ELR (cell line): ENCODE results near the gene INSIG2.
A peak's percentile ranks its signal among the peaks of the same experiment; 100 is the strongest.

ENCODE experiments used
- DNase-seq: peaks from one replicate; pipeline ENCODE4 v3.0.0-alpha.2; 2015; ENCODE audit warnings: low read depth

Gene INSIG2

DNA sequence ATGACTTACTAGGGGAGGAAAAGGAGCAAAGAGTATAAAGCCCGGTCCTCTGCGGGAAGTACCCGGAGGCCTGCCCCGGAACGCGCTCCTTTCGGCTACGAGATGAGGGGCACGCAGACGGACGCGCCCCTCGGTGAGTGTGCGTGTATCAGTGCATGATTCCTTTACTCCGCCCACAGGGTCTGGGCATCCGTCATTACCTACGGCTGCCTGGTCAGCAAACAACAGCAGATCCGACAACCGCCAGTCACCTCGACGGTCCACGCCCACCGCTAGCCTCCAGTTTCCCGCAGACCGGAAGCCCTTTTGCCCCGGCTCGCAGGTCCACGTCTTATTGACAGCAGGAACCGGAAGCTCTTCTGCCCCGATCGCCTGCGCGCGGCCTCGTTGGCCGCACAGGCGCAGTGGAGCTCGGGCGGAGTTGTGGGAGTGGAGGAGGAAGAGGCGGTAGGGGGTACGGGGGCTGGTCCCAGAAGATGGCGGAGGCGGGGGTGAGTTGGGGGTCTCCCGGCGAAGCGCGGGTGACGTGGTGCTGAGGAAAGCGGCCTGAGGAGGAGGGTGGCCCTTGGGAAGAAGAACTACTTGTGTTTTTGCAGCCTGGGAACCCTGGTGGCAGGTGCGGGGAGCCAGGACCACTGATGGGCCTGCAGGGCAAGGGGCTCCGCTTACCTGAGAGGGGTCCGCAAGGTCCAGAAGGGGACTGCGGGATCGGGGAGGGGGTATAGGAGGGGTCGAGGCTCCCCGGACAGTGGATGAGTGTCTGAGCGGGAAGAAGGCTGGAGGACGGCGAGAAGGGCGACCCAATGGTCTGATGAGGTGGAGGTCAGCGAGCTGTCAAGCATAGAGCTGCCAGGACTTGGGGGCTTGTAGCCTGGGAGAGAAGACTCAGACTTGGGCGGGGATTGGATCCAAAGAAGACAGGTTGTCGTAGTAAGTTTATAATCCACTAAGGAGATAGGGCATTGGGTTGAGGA, at the start of gene INSIG2:
TSS of gene INSIG2 (plus strand) at position 421 of the 974 bp plus-strand sequence. CDS start 8,086 bp downstream, outside the sequence.
- peak; percentile 97 for DNase-seq

GRCh38 chr2:118040891-118041290, 47.4 kb upstream of the INSIG2 start:
- DNase-seq: no peak

DNA sequence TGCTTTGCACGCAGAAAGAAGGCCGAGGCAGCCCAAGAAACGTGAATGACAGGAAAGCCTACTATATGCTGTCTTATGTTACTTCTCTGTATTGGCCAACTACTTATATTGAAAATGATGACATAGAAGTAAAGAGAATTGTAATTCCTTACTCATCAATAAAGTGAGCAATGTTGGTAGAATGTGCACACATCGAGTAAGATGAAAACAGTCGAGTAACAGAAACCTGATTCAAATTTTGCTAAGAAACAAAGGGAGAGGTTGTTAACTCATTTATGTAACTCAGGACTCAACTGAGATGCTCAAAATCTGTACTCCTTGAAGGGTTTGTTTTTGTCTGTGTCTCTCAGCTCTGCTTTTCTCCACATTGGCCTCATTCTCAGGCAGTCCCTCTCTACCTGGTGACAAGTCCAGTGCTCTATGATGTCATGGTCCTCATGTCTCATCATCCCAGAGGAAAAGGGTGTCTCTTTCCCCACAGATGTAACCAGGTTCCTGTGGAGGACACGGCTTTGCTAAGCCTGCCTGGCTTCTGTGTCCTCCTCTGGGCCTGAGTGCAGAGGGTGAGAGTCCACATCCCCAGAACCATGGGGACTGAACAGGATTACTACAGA, 44.1 kb upstream of the INSIG2 start:
- peak; percentile 3 for DNase-seq

DNA sequence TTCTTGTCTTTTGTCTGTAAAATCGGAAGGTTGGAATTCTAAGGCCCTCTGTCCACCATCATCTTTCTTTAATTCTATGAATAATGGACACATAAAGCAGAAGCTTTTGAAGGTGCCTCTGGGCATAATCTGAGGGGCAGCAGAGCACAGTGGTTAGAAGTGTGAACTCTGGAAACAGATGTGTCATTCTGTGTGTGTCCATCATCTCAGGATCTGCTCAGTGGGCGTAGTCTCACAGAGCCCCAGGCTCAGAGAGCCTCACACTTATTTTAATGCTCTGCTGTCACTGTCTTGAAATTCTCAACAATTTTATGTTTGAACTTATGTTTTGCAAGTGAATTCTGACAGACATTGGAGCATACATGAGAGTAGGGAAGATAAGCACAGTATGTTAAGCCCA, 43.4 kb upstream of the INSIG2 start:
- DNase-seq: no peak

DNA sequence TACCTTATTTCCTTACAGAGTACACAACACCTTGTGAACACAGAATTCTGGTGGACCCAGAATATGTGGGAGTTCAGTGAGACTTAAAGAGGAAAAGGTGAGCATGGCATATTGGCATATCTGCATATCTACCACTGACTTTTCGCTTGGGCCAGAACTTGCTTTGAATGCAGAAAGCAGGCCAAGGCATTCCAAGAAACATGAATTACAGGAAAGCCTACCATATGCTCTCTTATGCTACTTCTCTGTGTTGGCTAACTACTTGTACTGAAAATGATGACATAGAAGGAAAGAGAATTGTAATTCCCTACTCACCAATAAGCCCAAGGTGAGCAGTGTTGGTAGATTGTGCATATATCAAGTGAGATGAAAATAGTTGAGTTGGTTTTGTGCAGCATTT, 43.0 kb upstream of the INSIG2 start:
- no peak for DNase-seq

- peak; percentile 72 for DNase-seq
Observed at GRCh38 chr2:118046634-118047210, 41.5 kb upstream of the INSIG2 start.

- peak; percentile 72 for DNase-seq
Observed at GRCh38 chr2:118047380-118047826, 40.9 kb upstream of the INSIG2 start.

GRCh38 chr2:118048401-118048800, 39.9 kb upstream of the INSIG2 start:
- peak; percentile 37 for DNase-seq

GRCh38 chr2:118049140-118049815, 39.0 kb upstream of the INSIG2 start:
- DNase-seq: no peak

- peak; percentile 2 for DNase-seq
Observed at GRCh38 chr2:118049816-118050140, 38.5 kb upstream of the INSIG2 start.

DNA sequence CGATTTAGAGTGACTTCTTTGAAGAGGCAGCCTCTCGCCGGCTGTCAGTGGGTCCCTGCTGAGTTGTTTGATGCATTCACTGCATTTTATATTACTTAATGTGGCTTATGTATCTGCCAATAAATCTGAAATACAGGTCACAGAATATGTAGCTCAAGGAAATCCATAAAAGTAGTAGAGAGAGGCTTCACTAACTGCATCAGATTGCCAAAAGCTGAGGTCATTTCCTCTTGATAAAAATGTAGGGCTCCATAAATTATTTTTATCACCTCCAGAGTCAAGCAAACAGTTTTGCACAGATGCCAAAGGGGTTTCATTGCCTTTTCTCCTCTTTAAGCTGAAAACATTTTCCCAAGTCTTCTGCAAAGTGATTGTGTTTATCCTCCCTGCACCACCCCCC, 37.9 kb upstream of the INSIG2 start:
- DNase-seq: peak; percentile 48

DNA sequence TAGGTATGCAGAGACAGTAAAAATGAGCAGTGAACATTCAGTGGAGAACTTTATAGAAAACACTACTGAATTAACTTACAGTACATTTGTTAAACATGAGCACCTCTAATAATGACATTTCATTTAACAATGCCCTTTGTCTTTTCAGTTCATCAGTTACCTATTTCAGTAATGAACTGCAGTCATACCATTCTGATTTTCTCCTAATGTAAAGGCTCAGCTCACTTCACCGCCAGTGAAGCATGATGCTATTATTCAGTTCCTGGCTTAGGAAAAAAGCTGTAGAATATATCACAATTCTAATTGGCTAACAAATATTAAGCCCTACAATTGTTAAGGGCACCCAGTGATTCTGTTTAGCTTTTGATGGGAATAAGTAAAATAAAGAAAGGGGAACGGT, 37.3 kb upstream of the INSIG2 start:
- DNase-seq: no peak

DNA sequence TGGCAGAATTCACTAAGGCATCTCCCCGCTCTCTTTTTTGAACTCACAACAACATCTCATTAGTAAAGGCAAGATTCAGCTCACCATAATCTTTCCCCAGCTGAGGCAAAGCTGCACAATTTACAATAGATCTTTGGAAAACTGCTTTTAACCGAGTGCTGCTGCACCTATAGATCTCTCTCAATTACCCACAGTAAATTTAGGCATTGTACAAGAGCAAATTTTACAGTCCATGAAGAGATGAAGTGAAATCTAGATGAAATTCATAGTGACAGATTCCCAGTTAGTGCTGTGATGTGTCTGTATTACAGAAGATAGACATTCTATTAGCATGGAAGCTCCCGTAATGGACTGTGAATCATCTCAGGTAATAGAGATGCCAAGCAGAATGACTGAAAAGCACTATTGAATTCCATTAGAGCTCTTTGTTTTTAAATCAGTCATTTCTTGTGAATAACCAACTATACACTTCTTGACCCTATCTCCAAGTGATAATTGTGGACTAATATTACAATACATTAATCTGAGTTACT, 36.4 kb upstream of the INSIG2 start:
- DNase-seq: no peak

DNA sequence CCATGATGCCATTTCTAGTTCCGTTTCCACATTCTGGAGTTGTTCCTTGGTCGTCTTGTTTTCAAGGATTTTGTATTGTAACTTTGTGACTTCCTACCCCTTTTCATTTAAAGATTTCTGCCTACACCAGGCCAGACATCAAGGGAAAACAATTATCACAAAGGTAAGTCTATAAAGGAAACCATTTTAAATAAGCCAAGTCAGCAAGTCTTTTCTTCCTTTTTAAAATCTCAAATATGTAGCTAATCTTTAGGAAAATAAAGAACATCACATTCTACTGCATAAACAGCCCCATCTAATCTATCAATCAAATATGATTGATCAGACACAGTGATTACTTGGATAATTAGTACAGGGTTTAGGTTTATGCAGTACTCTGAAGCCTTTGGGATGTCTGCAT, 35.8 kb upstream of the INSIG2 start:
- no peak for DNase-seq

- DNase-seq: no peak
Observed at GRCh38 chr2:118053681-118054080, 34.6 kb upstream of the INSIG2 start.

GRCh38 chr2:118054213-118055008, 33.9 kb upstream of the INSIG2 start:
- no peak for DNase-seq

DNA sequence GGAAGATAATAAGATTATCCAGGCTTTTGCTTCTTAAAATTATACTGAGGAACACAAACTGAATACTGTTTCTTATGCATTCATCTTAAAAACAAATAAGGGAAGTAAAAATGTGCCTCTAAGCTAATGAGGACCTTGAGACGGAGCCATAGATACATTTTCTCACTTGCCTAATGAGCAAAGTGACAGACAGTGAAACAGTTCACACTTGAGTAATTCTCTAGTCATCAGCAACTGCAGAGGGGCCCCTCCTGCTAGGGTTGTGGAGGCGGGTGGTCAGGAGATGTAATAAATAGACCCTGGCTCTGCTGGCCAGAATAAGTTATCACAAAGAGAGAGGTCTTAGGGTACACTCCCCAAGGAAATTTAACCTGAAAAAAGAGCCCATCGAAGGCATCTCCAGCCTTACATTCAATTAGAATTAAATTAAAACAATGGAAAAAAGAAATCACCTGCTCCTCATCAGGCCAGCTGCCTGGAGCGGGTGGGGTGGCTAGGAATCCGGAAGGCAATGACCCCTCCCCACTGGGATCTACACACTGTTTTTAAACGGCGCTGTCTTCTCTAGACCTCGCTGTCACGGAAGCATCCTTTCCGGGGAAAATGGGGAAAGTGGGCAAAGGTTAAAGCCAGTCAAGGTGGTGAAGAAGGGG, 32.6 kb upstream of the INSIG2 start:
- DNase-seq: no peak

- no peak for DNase-seq
Observed at GRCh38 chr2:118056165-118056534, 32.1 kb upstream of the INSIG2 start.

DNA sequence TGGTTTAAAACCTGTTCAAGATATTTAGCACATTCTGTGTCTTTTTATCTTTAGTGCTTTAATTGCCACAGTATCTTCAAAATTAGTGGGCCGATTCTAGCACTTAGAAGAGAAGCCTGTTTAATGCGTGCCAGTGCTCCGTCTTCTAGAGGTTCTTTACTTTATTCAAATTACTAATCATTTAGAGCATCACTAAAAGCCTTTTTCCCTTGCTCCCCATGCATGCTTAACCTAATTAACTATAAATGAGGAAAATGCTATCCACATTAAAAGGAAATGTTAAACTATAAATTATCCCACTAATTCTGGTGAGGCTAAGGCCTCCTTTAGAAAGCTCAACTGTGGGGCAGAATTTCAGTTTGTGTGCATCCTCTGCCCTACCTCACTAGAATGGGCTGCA, 31.5 kb upstream of the INSIG2 start:
- no peak for DNase-seq

GRCh38 chr2:118058951-118059350, 29.3 kb upstream of the INSIG2 start:
- no peak for DNase-seq
